HEK293 (cell line): Measurements from ENCODE around the gene HLA-DOB.

Experiments
- GLIS1 ChIP-seq: fragments of 450-650 bp; formaldehyde crosslinking; IDR thresholded peaks from 2 replicates; pipeline ENCODE4 v1.5.1; 2016; ENCODE audit warnings: missing biosample characterization, missing genetic modification characterization
- HOXA7 ChIP-seq: sonication (generic); formaldehyde crosslinking; IDR thresholded peaks from 2 replicates; pipeline ENCODE4 v1.8.1; 2022; ENCODE audit warnings: missing genetic modification reagents, borderline replicate concordance
- HOXD13 ChIP-seq: sonication (generic); formaldehyde crosslinking; IDR thresholded peaks from 2 replicates; pipeline ENCODE4 v1.8.0; 2022; ENCODE audit warnings: missing genetic modification reagents, borderline replicate concordance
- INSM2 ChIP-seq: fragments of 450-650 bp; formaldehyde crosslinking; IDR thresholded peaks from 2 replicates; pipeline ENCODE4 v1.5.1; 2016; ENCODE audit warnings: missing biosample characterization, missing genetic modification characterization
- KLF8 ChIP-seq: fragments of 450-650 bp; formaldehyde crosslinking; IDR thresholded peaks from 2 replicates; pipeline ENCODE4 v1.5.1; 2016; ENCODE audit warnings: missing biosample characterization, missing genetic modification characterization
- PRDM10 ChIP-seq: fragments of 450-650 bp; formaldehyde crosslinking; IDR thresholded peaks from 2 replicates; pipeline ENCODE4 v1.5.1; 2016; ENCODE audit warnings: missing biosample characterization, missing genetic modification characterization
- SP3 ChIP-seq: fragments of 450-650 bp; formaldehyde crosslinking; IDR thresholded peaks from 2 replicates; pipeline ENCODE4 v1.5.1; 2016; ENCODE audit warnings: missing biosample characterization, missing genetic modification characterization
- SP7 ChIP-seq: fragments of 450-650 bp; formaldehyde crosslinking; IDR thresholded peaks from 2 replicates; pipeline ENCODE4 v1.5.1; 2016; ENCODE audit warnings: missing biosample characterization, missing genetic modification characterization
- TRIM28 ChIP-seq: IDR thresholded peaks from 2 replicates; pipeline ENCODE4 v1.6.1; 2011; ENCODE audit warnings: low read length, control low read depth, borderline replicate concordance
- ZBTB20 ChIP-seq: fragments of 450-650 bp; formaldehyde crosslinking; IDR thresholded peaks from 2 replicates; pipeline ENCODE4 v1.5.1; 2016; ENCODE audit warnings: missing biosample characterization, missing genetic modification characterization
- ZBTB8A ChIP-seq: fragments of 450-650 bp; formaldehyde crosslinking; IDR thresholded peaks from 2 replicates; pipeline ENCODE4 v1.5.1; 2016; ENCODE audit warnings: missing biosample characterization, missing genetic modification characterization
- ZFHX2 ChIP-seq: fragments of 450-650 bp; formaldehyde crosslinking; conservative IDR thresholded peaks from 2 replicates; pipeline ENCODE4 v1.5.1; 2016; ENCODE audit warnings: missing biosample characterization, missing genetic modification characterization
- ZFP37 ChIP-seq: fragments of 450-650 bp; formaldehyde crosslinking; IDR thresholded peaks from 2 replicates; pipeline ENCODE4 v1.5.1; 2016; ENCODE audit warnings: missing biosample characterization, missing genetic modification characterization
- ZIC2 ChIP-seq: fragments of 450-650 bp; formaldehyde crosslinking; IDR thresholded peaks from 2 replicates; pipeline ENCODE4 v1.5.1; 2016; ENCODE audit warnings: missing biosample characterization, missing genetic modification characterization
- ZNF121 ChIP-seq: fragments of 450-650 bp; formaldehyde crosslinking; IDR thresholded peaks from 2 replicates; pipeline ENCODE4 v1.5.1; 2016; ENCODE audit warnings: missing biosample characterization, missing genetic modification characterization
- ZNF311 ChIP-seq: fragments of 450-650 bp; formaldehyde crosslinking; IDR thresholded peaks from 2 replicates; pipeline ENCODE4 v1.5.1; 2017; ENCODE audit warnings: missing biosample characterization, missing genetic modification characterization, borderline replicate concordance
- ZNF335 ChIP-seq: fragments of 450-650 bp; formaldehyde crosslinking; conservative IDR thresholded peaks from 2 replicates; pipeline ENCODE4 v1.5.1; 2016; ENCODE audit warnings: missing biosample characterization, missing genetic modification characterization
- ZNF354C ChIP-seq: fragments of 450-650 bp; formaldehyde crosslinking; IDR thresholded peaks from 2 replicates; pipeline ENCODE4 v1.5.1; 2016; ENCODE audit warnings: missing biosample characterization, missing genetic modification characterization, low read depth, borderline replicate concordance
- ZNF366 ChIP-seq: fragments of 450-650 bp; formaldehyde crosslinking; conservative IDR thresholded peaks from 2 replicates; pipeline ENCODE4 v1.5.1; 2016; ENCODE audit warnings: missing biosample characterization, missing genetic modification characterization
- ZNF394 ChIP-seq: fragments of 450-650 bp; formaldehyde crosslinking; IDR thresholded peaks from 2 replicates; pipeline ENCODE4 v1.5.1; 2016; ENCODE audit warnings: missing biosample characterization, missing genetic modification characterization, mild to moderate bottlenecking, moderate library complexity, borderline replicate concordance
- ZNF449 ChIP-seq: fragments of 450-650 bp; formaldehyde crosslinking; IDR thresholded peaks from 2 replicates; pipeline ENCODE4 v1.5.1; 2017; ENCODE audit warnings: missing biosample characterization, mild to moderate bottlenecking, missing genetic modification characterization, moderate library complexity
- ZNF501 ChIP-seq: fragments of 450-650 bp; formaldehyde crosslinking; IDR thresholded peaks from 2 replicates; pipeline ENCODE4 v1.5.1; 2016; ENCODE audit warnings: missing biosample characterization, missing genetic modification characterization
- ZNF585B ChIP-seq: fragments of 450-650 bp; formaldehyde crosslinking; IDR thresholded peaks from 2 replicates; pipeline ENCODE4 v1.5.1; 2016; ENCODE audit warnings: missing biosample characterization, missing genetic modification characterization
- ZNF843 ChIP-seq: fragments of 450-650 bp; formaldehyde crosslinking; IDR thresholded peaks from 2 replicates; pipeline ENCODE4 v1.5.1; 2016; ENCODE audit warnings: missing biosample characterization, missing genetic modification characterization
- ZXDB ChIP-seq: fragments of 450-650 bp; formaldehyde crosslinking; IDR thresholded peaks from 2 replicates; pipeline ENCODE4 v1.5.1; 2016; ENCODE audit warnings: missing biosample characterization, missing genetic modification characterization
- TF ChIP-seq, protein P1 (sequence below): fragments of 450-650 bp; formaldehyde crosslinking; IDR thresholded peaks from 2 replicates; pipeline ENCODE4 v1.5.1; 2016; ENCODE audit warnings: missing biosample characterization, missing genetic modification characterization
- TF ChIP-seq, protein P2 (sequence below): fragments of 450-650 bp; formaldehyde crosslinking; IDR thresholded peaks from 2 replicates; pipeline ENCODE4 v1.5.1; 2016; ENCODE audit warnings: missing biosample characterization, missing genetic modification characterization

HLA-DOB gene

DNA sequence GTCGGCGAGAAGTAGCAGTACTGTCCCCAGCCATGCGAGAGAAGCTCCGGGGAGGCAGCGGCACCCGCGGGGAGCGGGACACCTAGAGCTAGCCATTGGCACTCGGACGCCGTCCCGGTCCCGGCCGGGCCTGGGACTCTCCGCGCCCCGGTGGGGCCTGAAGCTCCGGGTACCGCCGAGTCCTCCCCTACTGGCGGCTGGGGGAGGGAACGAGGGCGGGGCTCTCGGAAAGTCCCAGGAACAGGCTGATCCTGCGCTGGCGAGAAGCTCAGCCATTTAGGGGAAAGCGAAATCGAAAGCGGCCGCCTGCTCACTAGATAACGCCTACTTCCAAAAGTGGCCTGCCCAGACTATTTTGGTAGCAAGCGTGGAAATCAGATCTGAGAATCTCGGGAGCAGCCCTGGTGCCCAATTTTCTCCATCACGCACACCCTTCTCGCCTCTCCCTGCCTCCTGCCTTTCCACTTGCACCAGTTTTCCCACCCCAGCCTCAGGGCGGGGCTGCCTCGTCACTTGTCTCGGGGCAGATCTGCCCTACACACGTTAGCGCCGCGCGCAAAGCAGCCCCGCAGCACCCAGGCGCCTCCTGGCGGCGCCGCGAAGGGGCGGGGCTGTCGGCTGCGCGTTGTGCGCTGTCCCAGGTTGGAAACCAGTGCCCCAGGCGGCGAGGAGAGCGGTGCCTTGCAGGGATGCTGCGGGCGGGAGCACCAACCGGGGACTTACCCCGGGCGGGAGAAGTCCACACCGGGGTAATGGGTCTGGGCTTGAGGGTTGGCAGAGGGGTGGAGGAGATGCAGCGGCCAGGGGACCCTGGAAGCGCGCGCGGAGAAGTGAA, 37.0 kb upstream of the HLA-DOB start, which contains the start of the genes PSMB9 and TAP1 (continued):
- TF ChIP-seq INSM2 (tag by site-specific recombination), result peak; percentile 2; the same call in 1 of the 2 replicates
- peak; percentile 96; the same call in 1 of the 2 replicates for TF ChIP-seq KLF8 (tag by site-specific recombination)
- peak; percentile 95 for TF ChIP-seq PRDM10 (tag by site-specific recombination)
- TF ChIP-seq ZFP37, result 0 out of 2 replicates have a peak, but pooled peaks have one; percentile 69
- TF ChIP-seq ZFHX2 (tag by site-specific recombination), result peak; percentile 45
- TF ChIP-seq HOXD13 (CRISPR knock-in tag), result no peak
- TF ChIP-seq ZNF501 (tag by site-specific recombination), result peak; percentile 11
- TF ChIP-seq ZIC2, result peak; percentile 69
- peak; percentile 60 for TF ChIP-seq ZNF335 (tag by site-specific recombination)
- peak; percentile 44; the same call in 1 of the 2 replicates for TF ChIP-seq TRIM28
- TF ChIP-seq SP7 (tag by site-specific recombination), result peak; percentile 49; the same call in 1 of the 2 replicates
- TF ChIP-seq ZNF394 (tag by site-specific recombination), result peak; percentile 93
- TF ChIP-seq ZNF354C (tag by site-specific recombination), result no peak
- TF ChIP-seq ZNF311 (tag by site-specific recombination), result no peak
- 0 out of 2 replicates have a peak, but pooled peaks have one; percentile 6 for TF ChIP-seq ZNF585B (tag by site-specific recombination)
- peak; percentile 88 for TF ChIP-seq SP3 (tag by site-specific recombination)
- peak; percentile 66 for TF ChIP-seq GLIS1 (tag by site-specific recombination)
- TF ChIP-seq ZBTB20 (tag by site-specific recombination), result peak; percentile 99
- peak; percentile 78; the same call in 1 of the 2 replicates for TF ChIP-seq ZNF366 (tag by site-specific recombination)
- TF ChIP-seq HOXA7, result no peak
- 0 out of 2 replicates have a peak, but pooled peaks have one; percentile 4 for TF ChIP-seq ZNF449 (tag by site-specific recombination)
- no peak for TF ChIP-seq ZNF121 (tag by site-specific recombination)
- TF ChIP-seq, protein P1, sequence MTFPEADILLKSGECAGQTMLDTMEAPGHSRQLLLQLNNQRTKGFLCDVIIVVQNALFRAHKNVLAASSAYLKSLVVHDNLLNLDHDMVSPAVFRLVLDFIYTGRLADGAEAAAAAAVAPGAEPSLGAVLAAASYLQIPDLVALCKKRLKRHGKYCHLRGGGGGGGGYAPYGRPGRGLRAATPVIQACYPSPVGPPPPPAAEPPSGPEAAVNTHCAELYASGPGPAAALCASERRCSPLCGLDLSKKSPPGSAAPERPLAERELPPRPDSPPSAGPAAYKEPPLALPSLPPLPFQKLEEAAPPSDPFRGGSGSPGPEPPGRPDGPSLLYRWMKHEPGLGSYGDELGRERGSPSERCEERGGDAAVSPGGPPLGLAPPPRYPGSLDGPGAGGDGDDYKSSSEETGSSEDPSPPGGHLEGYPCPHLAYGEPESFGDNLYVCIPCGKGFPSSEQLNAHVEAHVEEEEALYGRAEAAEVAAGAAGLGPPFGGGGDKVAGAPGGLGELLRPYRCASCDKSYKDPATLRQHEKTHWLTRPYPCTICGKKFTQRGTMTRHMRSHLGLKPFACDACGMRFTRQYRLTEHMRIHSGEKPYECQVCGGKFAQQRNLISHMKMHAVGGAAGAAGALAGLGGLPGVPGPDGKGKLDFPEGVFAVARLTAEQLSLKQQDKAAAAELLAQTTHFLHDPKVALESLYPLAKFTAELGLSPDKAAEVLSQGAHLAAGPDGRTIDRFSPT (tag by site-specific recombination), result peak; percentile 47; the same call in 1 of the 2 replicates
- 0 out of 2 replicates have a peak, but pooled peaks have one; percentile 49 for TF ChIP-seq ZXDB
- TF ChIP-seq ZNF843 (tag by site-specific recombination), result no peak
- peak; percentile 88 for TF ChIP-seq ZBTB8A (tag by site-specific recombination)
- TF ChIP-seq, protein P2, sequence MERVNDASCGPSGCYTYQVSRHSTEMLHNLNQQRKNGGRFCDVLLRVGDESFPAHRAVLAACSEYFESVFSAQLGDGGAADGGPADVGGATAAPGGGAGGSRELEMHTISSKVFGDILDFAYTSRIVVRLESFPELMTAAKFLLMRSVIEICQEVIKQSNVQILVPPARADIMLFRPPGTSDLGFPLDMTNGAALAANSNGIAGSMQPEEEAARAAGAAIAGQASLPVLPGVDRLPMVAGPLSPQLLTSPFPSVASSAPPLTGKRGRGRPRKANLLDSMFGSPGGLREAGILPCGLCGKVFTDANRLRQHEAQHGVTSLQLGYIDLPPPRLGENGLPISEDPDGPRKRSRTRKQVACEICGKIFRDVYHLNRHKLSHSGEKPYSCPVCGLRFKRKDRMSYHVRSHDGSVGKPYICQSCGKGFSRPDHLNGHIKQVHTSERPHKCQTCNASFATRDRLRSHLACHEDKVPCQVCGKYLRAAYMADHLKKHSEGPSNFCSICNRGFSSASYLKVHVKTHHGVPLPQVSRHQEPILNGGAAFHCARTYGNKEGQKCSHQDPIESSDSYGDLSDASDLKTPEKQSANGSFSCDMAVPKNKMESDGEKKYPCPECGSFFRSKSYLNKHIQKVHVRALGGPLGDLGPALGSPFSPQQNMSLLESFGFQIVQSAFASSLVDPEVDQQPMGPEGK (tag by site-specific recombination), result peak; percentile 62
